GM12875 (cell line): ENCODE measurements around the gene SMCHD1.

Source experiments
- H3K4me3 ChIP-seq: one replicate; pipeline ENCODE4 v1.5.1; 2011; ENCODE audit warnings: low read depth, low read length, control low read depth
- TF ChIP-seq, protein P1 (sequence below): IDR thresholded peaks from 2 replicates; pipeline ENCODE4 v1.5.1; 2011; ENCODE audit warnings: low read depth, mild to moderate bottlenecking, control low read depth, inconsistent platforms, low read length, moderate library complexity, borderline replicate concordance; ENCODE audit not compliant: insufficient read depth

SMCHD1 gene

DNA sequence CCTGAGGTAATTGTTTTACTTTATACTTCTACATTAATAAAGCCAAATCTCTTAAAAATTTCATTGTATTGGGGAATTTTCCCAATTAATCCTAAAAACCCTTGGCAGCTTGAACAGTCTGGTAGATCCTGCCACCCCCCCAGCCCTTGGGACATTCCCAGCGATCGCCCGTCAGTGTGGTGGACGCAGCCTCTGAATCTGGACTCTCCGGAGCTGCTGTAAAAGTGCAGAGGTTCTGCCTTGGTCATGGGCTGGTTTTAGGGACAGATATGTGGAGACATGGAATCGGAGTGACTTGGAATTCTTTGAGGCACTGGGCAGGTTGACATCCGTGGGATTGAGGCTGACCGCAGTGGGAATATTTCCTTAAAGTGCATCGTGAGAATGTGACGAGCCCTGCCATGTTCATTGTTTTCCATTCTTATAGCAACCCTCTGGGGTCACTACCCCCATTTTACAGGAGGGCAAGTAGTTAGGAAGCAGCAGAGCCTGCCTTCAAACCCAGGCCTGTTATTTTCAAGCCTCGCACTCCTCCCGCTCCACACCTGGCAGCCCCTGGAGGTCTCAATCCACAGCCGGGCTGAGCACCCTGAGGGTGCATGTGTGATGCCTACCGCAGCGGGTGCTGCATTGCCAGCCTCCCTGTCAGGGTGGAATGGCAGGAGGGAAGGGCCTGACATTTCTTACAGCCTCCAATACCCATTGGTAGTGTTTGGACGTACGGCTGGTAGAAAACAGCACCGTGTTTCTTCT lies 197.8 kb downstream of the SMCHD1 start:
- H3K4me3 ChIP-seq: no peak overlapping the region
- TF ChIP-seq, protein P1, sequence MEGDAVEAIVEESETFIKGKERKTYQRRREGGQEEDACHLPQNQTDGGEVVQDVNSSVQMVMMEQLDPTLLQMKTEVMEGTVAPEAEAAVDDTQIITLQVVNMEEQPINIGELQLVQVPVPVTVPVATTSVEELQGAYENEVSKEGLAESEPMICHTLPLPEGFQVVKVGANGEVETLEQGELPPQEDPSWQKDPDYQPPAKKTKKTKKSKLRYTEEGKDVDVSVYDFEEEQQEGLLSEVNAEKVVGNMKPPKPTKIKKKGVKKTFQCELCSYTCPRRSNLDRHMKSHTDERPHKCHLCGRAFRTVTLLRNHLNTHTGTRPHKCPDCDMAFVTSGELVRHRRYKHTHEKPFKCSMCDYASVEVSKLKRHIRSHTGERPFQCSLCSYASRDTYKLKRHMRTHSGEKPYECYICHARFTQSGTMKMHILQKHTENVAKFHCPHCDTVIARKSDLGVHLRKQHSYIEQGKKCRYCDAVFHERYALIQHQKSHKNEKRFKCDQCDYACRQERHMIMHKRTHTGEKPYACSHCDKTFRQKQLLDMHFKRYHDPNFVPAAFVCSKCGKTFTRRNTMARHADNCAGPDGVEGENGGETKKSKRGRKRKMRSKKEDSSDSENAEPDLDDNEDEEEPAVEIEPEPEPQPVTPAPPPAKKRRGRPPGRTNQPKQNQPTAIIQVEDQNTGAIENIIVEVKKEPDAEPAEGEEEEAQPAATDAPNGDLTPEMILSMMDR: no peak

DNA sequence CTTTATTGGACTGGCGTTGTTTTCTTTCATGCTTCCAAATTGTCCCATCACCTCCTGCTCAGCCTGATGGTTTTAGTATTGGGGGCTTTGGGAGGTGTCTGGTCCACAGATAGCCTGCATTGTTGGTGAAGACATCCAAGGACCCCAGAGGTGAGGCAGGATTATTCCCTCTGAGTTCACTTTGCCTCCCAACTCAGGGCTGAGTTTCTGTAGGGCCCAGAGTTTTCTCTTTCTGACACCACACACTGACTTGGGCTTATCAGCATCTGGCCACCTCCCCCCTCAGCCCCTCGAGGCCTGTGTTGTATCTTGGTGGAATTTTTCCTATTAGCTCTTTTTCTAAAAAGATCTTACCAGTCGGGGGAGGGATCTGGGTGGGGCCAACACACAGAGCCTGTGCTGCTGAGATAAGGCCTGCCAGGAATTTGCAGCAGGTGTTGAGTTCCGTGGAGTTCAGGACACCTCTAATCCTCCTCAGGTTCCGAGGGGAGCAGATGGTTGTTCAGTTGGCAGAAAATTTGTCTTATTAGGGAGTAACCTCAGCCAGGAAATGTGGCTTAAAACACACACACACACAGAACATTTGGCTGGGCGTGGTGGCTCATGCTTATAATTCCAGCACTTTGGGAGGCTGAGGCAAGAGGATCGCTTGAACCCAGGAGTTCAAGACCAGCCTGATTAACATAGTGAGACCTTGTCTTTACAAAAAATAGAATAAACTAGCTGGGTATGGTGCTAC lies 198.6 kb downstream of the SMCHD1 start:
- TF ChIP-seq, protein P1: no peak
- H3K4me3 ChIP-seq: no peak overlapping the region
